GM13977 (cell line): ENCODE data around the gene TPM3.

ENCODE experiments used
- DNase-seq: peaks from one replicate; pipeline ENCODE4 v3.0.0; 2012; ENCODE audit warnings: low spot score
- in situ Hi-C: fragments of 300-500 bp; cut with MboI; formaldehyde crosslinking; loops from one replicate; pipeline ENCODE4 v1.12.0; 2022; ENCODE audit warnings: low sequenced_read_pairs, low pct_unique_long_range_greater_than_20kb, mixed read lengths, inconsistent platforms; ENCODE audit not compliant: unreplicated experiment
- TF ChIP-seq, protein P1 (sequence below): IDR thresholded peaks from 2 replicates; pipeline ENCODE4 v1.5.1; 2012; ENCODE audit warnings: mild to moderate bottlenecking, control low read depth; ENCODE audit not compliant: insufficient read depth; ENCODE audit errors: extremely low read depth, missing control alignments

The TPM3 gene

GRCh38 chr1:154190550-154190949 is 1.4 kb downstream of the TPM3 start:
- in situ Hi-C loops, result no loop called here
- DNase-seq, result no peak
- TF ChIP-seq, protein P1, sequence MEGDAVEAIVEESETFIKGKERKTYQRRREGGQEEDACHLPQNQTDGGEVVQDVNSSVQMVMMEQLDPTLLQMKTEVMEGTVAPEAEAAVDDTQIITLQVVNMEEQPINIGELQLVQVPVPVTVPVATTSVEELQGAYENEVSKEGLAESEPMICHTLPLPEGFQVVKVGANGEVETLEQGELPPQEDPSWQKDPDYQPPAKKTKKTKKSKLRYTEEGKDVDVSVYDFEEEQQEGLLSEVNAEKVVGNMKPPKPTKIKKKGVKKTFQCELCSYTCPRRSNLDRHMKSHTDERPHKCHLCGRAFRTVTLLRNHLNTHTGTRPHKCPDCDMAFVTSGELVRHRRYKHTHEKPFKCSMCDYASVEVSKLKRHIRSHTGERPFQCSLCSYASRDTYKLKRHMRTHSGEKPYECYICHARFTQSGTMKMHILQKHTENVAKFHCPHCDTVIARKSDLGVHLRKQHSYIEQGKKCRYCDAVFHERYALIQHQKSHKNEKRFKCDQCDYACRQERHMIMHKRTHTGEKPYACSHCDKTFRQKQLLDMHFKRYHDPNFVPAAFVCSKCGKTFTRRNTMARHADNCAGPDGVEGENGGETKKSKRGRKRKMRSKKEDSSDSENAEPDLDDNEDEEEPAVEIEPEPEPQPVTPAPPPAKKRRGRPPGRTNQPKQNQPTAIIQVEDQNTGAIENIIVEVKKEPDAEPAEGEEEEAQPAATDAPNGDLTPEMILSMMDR, result no peak

- TF ChIP-seq, protein P1, result no peak
- in situ Hi-C loops, result no loop called here
- DNase-seq, result no peak
Measured at GRCh38 chr1:154186852-154187501, 4.9 kb downstream of the TPM3 start.

DNA sequence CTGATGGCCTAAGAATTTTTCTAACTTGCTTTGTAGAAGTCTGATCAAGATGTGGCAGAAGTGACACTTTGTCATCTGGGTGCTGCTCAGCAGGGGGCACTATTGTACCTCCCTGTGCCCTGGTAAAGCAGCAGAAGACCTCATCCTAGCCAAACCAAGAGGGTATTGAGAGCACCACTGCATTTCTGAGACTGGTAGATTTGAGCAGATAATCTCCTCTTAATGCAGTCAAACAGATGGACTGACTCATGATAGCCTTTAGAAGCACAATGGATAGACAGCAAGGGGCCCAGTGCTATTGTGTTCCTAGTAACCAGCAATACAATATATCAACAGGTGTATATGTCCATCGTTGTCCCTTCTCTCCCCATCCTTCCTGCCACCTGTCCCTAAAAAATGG is 5.7 kb downstream of the TPM3 start:
- in situ Hi-C loops, result no loop called here
- DNase-seq, result peak; percentile 65
- TF ChIP-seq, protein P1, result peak; percentile 78

GRCh38 chr1:154183046-154183915 is 8.6 kb downstream of the TPM3 start:
- peak; percentile 93 for DNase-seq
- in situ Hi-C loops, result no loop called here
- TF ChIP-seq, protein P1, result no peak

DNA sequence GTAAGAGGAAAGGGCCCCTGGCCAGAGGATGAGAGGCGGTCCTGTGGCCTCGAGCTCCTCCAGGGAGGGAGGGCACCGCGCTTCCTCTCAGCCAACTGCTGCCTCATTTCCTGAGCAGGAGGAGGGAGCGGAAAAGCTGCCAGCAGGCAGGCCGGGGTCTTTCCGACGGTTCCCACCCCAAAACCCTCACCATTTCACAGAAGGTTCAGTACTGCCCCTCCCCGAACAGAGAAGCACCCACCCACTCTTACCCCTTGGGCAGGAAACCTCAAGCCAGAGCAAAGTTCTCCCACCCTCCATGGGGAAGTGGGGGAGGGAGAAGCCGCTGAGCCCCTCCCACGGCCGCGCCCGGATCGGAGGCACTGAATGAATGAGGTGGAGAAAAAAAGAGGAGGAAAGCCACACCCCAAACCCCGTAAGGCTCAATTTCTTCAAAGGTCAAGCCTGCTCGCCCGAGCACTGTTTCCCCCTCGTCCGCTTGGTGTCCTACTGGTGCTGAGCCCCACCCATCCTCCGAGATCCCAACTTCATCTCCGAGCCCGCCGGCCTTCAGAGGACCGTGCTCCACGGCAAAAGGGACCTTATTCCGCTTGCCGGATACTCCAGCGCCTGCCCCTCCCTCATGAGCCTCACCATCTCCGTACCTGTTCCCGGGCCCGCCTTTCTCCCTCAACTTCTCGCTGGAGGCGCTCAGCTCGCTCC is 9.4 kb downstream of the TPM3 start:
- peak; percentile 46 for DNase-seq
- TF ChIP-seq, protein P1, result no peak
- in situ Hi-C loops, result no loop called here

- DNase-seq, result peak; percentile 77
- in situ Hi-C loops, result no loop called here
- TF ChIP-seq, protein P1, result no peak
Measured at GRCh38 chr1:154181944-154182343, 10.0 kb downstream of the TPM3 start.
